GM12878 (cell line): ENCODE results near the gene ABCA2. TPM values are rescaled to one million over a fixed set of nuclear protein-coding genes. Genes with fewer than 3 reads are reported as not detected.

Source experiments
- ATAC-seq: fragments of 200-7000 bp; cut with Tn5 transposase; 3 replicates; pipeline ENCODE4 v1.9.1; 2020; ENCODE audit warnings: mild to moderate bottlenecking, moderate library complexity
- BruUV-seq: library from RNA; stranded (reverse); fragments of 400-500 nt; replicated peaks from 2 replicates; lab custom pipeline; 2021; lab: Mats Ljungman, UMichigan
- CTCF ChIA-PET: fragments of 300-600 bp; sonication (Branson Sonifier 250); formaldehyde crosslinking; extraction: SDS; loops from one replicate; lab custom pipeline; 2021; ENCODE audit warnings: inconsistent platforms; lab: Yijun Ruan, JAX
- POLR2A ChIA-PET: fragments of 350-600 bp; formaldehyde crosslinking; extraction: SDS; loops from one replicate; lab custom pipeline; 2021; ENCODE audit warnings: inconsistent platforms; lab: Charles Lee
- RAD21 ChIA-PET: fragments of 300-600 bp; sonication (Branson Sonifier 250); formaldehyde crosslinking; loops from one replicate; lab custom pipeline; 2023; ENCODE audit warnings: antibody characterized with exemption; ENCODE audit not compliant: unreplicated experiment; lab: Charles Lee
- SMC1A ChIA-PET: fragments of 300-600 bp; sonication (Branson Sonifier 250); formaldehyde crosslinking; loops from one replicate; lab custom pipeline; 2023; ENCODE audit not compliant: unreplicated experiment, uncharacterized antibody; lab: Charles Lee
- DNase-seq: peaks from one replicate; pipeline ENCODE4 v3.0.0-alpha.2; 2011; ENCODE audit warnings: low read depth, low spot score
- FAIRE-seq: peaks from 3 replicates; lab custom pipeline; 2011; peaks lifted over from hg19 to GRCh38; lab: Jason Lieb, UNC
- H2AFZ ChIP-seq: 2 replicates; pipeline ENCODE4 v1.6.0; 2011; ENCODE audit warnings: low read depth, low read length, control low read depth; ENCODE audit not compliant: control insufficient read depth
- H3K27ac ChIP-seq: 2 replicates; pipeline ENCODE4 v1.5.1; 2011; ENCODE audit warnings: control low read depth; ENCODE audit not compliant: control insufficient read depth, insufficient read depth
- H3K27me3 ChIP-seq, 2 experiments: replicated peaks in 1 of 2; 2 replicates each; pipeline versions ENCODE4 v1.6.0 to v1.6.1; 2011; ENCODE audit warnings: low read length in 1 of 2; ENCODE audit not compliant: control insufficient read depth in 2 of 2, insufficient read depth in 2 of 2
- H3K36me3 ChIP-seq, 2 experiments: 2 replicates each; pipeline ENCODE4 v1.5.1; 2011; ENCODE audit warnings: low read length in 1 of 2; ENCODE audit not compliant: control insufficient read depth in 2 of 2, insufficient read depth in 2 of 2
- H3K4me1 ChIP-seq: 2 replicates; pipeline ENCODE4 v1.6.1; 2011; ENCODE audit warnings: mild to moderate bottlenecking, low read length, moderate library complexity, mixed read lengths; ENCODE audit not compliant: control insufficient read depth, insufficient read depth
- H3K4me2 ChIP-seq: 2 replicates; pipeline ENCODE4 v1.6.0; 2011; ENCODE audit warnings: control low read depth; ENCODE audit not compliant: control insufficient read depth, insufficient read depth
- H3K4me3 ChIP-seq: fragments of 200-600 bp; sonication (generic); 2 replicates; pipeline ENCODE4 v1.5.1; 2016
- H3K79me2 ChIP-seq: 2 replicates; pipeline ENCODE4 v1.6.0; 2011; ENCODE audit warnings: low read length; ENCODE audit not compliant: control insufficient read depth, insufficient read depth
- H3K9ac ChIP-seq: 2 replicates; pipeline ENCODE4 v1.8.0; 2011; ENCODE audit warnings: low read length, control low read depth, mixed read lengths; ENCODE audit not compliant: control insufficient read depth, insufficient read depth
- H3K9me3 ChIP-seq: replicated peaks from 3 replicates; pipeline ENCODE4 v1.5.1; 2011; ENCODE audit warnings: mild to moderate bottlenecking, low read length; ENCODE audit not compliant: control insufficient read depth, insufficient read depth
- H4K20me1 ChIP-seq: 2 replicates; pipeline ENCODE4 v1.6.0; 2011; ENCODE audit not compliant: control insufficient read depth, insufficient read depth
- BACH1 ChIP-seq: fragments of 450-650 bp; IDR thresholded peaks from 2 replicates; pipeline ENCODE4 v1.6.1; 2017; ENCODE audit warnings: mild to moderate bottlenecking, borderline replicate concordance
- CHD4 ChIP-seq: fragments of 200-600 bp; sonication (generic); IDR thresholded peaks from 2 replicates; pipeline ENCODE4 v1.6.1; 2016; ENCODE audit warnings: mild to moderate bottlenecking
- CREB1 ChIP-seq: IDR thresholded peaks from 2 replicates; pipeline ENCODE4 v1.6.1; 2012; ENCODE audit warnings: low read depth, mild to moderate bottlenecking, inconsistent platforms
- EGR1 ChIP-seq, 2 experiments: IDR thresholded peaks; 1 replicate in 1 of 2; 2 replicates in 1 of 2; pipeline ENCODE4 v1.6.1; 2011 to 2012; ENCODE audit warnings: low read depth in 2 of 2, low read length in 2 of 2, borderline replicate concordance in 1 of 2, mild to moderate bottlenecking in 1 of 2, moderate library complexity in 1 of 2
- FOXK2 ChIP-seq: fragments of 450-650 bp; IDR thresholded peaks from 2 replicates; pipeline ENCODE4 v1.6.1; 2017; ENCODE audit warnings: mild to moderate bottlenecking, moderate library complexity
- KLF5 ChIP-seq: fragments of 450-650 bp; IDR thresholded peaks from 2 replicates; pipeline ENCODE4 v1.6.1; 2014; ENCODE audit warnings: mild to moderate bottlenecking; ENCODE audit not compliant: partially characterized antibody
- SMARCA5 ChIP-seq: fragments of 450-650 bp; IDR thresholded peaks from 2 replicates; pipeline ENCODE4 v1.6.1; 2017; ENCODE audit warnings: mild to moderate bottlenecking
- SRF ChIP-seq, 2 experiments: IDR thresholded peaks; 2 replicates each; pipeline ENCODE4 v1.6.1; 2011; ENCODE audit warnings: low read depth in 2 of 2, low read length in 2 of 2, mild to moderate bottlenecking in 1 of 2, moderate library complexity in 1 of 2
- SUPT20H ChIP-seq: IDR thresholded peaks from 2 replicates; pipeline ENCODE4 v1.6.1; 2011; ENCODE audit warnings: low read depth, mild to moderate bottlenecking, low read length, moderate library complexity, borderline replicate concordance; ENCODE audit not compliant: control insufficient read depth
- WGBS: methylation state at CpG from one replicate; pipeline ENCODE4 v1.1.6; 2016; ENCODE audit warnings: low lambda C conversion rate; ENCODE audit not compliant: insufficient replicate concordance, insufficient coverage; ENCODE audit errors: missing lambda C conversion rate; 5-methylcytosine and 5-hydroxymethylcytosine counted together
- in situ Hi-C: fragments of 300-500 bp; cut with MboI; formaldehyde crosslinking; loops from 9 replicates; pipeline ENCODE4 v1.14.3; 2018; ENCODE audit warnings: mixed read lengths
- intact Hi-C: fragments of 100-400 bp; cut with micrococcal nuclease; formaldehyde crosslinking; loops from one replicate; pipeline ENCODE4 v1.14.2; 2022; ENCODE audit not compliant: unreplicated experiment
- polyA plus RNA-seq, 11 experiments: library from polyadenylated mRNA; depleted of rRNA in 4 of 11; unstranded in 6 of 11; stranded (reverse) in 5 of 11; fragments of >200 nt; fragmentation: Nextera tagmentation in 4 of 11; fragmentation: Illumina TruSeq in 1 of 11; extraction: Ambion mirVana in 4 of 11; extraction: Trizol in 1 of 11; gene quantifications; 1 replicate in 1 of 11; 2 replicates in 10 of 11; pipeline versions ENCODE4 v1.2.1 to v1.2.3, GENCODE V29; 2011 to 2016; ENCODE audit warnings: inconsistent platforms in 2 of 11, missing spikeins in 2 of 11, low read depth in 1 of 11
- total RNA-seq, 4 experiments: library from RNA; depleted of rRNA in 3 of 4; stranded (reverse); fragments of >200 nt in 3 of 4; fragmentation: Illumina TruSeq in 1 of 4; extraction: Trizol in 1 of 4; gene quantifications; 2 replicates each; pipeline versions ENCODE4 v1.2.1 to v1.2.3, GENCODE V29; 2013 to 2021
- TF ChIP-seq, protein P1 (sequence below): fragments of 450-650 bp; IDR thresholded peaks from 2 replicates; pipeline ENCODE4 v1.6.1; 2017; ENCODE audit warnings: mild to moderate bottlenecking, moderate library complexity
- TF ChIP-seq, protein P2 (sequence below): fragments of 450-650 bp; IDR thresholded peaks from 2 replicates; pipeline ENCODE4 v1.6.1; 2018; ENCODE audit warnings: borderline replicate concordance, mild to moderate bottlenecking; ENCODE audit not compliant: partially characterized antibody
- TF ChIP-seq, protein P3 (sequence below): fragments of 450-650 bp; formaldehyde crosslinking; IDR thresholded peaks from 2 replicates; pipeline ENCODE4 v1.5.0; 2022; ENCODE audit warnings: mild to moderate bottlenecking, missing genetic modification characterization

The ABCA2 gene
- total and polyA plus RNA-seq, 10 of the 15 experiments (the other 5 are each of a cell fraction or from before 2014, with no cell fraction given) = 0.13 to 2.6 (median 0.71) TPM; not detected in 2

- TF ChIP-seq, protein P1, sequence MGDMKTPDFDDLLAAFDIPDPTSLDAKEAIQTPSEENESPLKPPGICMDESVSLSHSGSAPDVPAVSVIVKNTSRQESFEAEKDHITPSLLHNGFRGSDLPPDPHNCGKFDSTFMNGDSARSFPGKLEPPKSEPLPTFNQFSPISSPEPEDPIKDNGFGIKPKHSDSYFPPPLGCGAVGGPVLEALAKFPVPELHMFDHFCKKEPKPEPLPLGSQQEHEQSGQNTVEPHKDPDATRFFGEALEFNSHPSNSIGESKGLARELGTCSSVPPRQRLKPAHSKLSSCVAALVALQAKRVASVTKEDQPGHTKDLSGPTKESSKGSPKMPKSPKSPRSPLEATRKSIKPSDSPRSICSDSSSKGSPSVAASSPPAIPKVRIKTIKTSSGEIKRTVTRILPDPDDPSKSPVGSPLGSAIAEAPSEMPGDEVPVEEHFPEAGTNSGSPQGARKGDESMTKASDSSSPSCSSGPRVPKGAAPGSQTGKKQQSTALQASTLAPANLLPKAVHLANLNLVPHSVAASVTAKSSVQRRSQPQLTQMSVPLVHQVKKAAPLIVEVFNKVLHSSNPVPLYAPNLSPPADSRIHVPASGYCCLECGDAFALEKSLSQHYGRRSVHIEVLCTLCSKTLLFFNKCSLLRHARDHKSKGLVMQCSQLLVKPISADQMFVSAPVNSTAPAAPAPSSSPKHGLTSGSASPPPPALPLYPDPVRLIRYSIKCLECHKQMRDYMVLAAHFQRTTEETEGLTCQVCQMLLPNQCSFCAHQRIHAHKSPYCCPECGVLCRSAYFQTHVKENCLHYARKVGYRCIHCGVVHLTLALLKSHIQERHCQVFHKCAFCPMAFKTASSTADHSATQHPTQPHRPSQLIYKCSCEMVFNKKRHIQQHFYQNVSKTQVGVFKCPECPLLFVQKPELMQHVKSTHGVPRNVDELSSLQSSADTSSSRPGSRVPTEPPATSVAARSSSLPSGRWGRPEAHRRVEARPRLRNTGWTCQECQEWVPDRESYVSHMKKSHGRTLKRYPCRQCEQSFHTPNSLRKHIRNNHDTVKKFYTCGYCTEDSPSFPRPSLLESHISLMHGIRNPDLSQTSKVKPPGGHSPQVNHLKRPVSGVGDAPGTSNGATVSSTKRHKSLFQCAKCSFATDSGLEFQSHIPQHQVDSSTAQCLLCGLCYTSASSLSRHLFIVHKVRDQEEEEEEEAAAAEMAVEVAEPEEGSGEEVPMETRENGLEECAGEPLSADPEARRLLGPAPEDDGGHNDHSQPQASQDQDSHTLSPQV = no peak
- no peak for TF ChIP-seq CHD4
- TF ChIP-seq SRF (IDR thresholded peaks at IDR 0.05; ENCODE audit: low read depth in 2 of 2, low read length in 2 of 2) = no peak
- no peak for TF ChIP-seq KLF5
- TF ChIP-seq SUPT20H = no peak
- no peak for TF ChIP-seq SMARCA5
Observed at GRCh38 chr9:136984464-136985026, 43.5 kb downstream of the ABCA2 start (continued).

GRCh38 chr9:136983656-136984314, 44.3 kb downstream of the ABCA2 start:
- H3K4me1 ChIP-seq = no peaks in the 10 kb centered on the region
- ATAC-seq (no peak), DNase-seq (no peak), FAIRE-seq (no peak)
- no peaks in the 10 kb centered on the region for H3K9me3 ChIP-seq
- in situ Hi-C loops = no loop called here
- no peak overlapping the region for H3K27ac ChIP-seq
- H4K20me1 ChIP-seq = peaks cover 3% of the 10 kb centered on the region; the same call in 1 of the 2 replicates
- H3K4me3 ChIP-seq = no peak overlapping the region
- ChIA-PET CTCF (no interaction called here), SMC1A (no interaction called here), RAD21 (no interaction called here), POLR2A (no interaction called here)
- 26% methylated on average over 11 of the region's 11 CpGs for WGBS
- intact Hi-C loops = no loop called here
- no peaks in the 10 kb centered on the region for H3K79me2 ChIP-seq
- H3K4me2 ChIP-seq = no peak overlapping the region
- no TSS peak for BruUV-seq
- H3K27me3 ChIP-seq = peaks cover 5 to 6% of the 10 kb centered on the region in 2 experiments
- H2AFZ ChIP-seq = no peak overlapping the region
- no peaks in the 10 kb centered on the region for H3K36me3 ChIP-seq
- no peak overlapping the region for H3K9ac ChIP-seq
- TF ChIP-seq CREB1 (no peak), EGR1 (IDR thresholded peaks at IDR 0.05; ENCODE audit: borderline replicate concordance in 1 of 2, low read depth in 2 of 2, low read length in 2 of 2) (no peak), FOXK2 (no peak), BACH1 (no peak)
- TF ChIP-seq, protein P2, sequence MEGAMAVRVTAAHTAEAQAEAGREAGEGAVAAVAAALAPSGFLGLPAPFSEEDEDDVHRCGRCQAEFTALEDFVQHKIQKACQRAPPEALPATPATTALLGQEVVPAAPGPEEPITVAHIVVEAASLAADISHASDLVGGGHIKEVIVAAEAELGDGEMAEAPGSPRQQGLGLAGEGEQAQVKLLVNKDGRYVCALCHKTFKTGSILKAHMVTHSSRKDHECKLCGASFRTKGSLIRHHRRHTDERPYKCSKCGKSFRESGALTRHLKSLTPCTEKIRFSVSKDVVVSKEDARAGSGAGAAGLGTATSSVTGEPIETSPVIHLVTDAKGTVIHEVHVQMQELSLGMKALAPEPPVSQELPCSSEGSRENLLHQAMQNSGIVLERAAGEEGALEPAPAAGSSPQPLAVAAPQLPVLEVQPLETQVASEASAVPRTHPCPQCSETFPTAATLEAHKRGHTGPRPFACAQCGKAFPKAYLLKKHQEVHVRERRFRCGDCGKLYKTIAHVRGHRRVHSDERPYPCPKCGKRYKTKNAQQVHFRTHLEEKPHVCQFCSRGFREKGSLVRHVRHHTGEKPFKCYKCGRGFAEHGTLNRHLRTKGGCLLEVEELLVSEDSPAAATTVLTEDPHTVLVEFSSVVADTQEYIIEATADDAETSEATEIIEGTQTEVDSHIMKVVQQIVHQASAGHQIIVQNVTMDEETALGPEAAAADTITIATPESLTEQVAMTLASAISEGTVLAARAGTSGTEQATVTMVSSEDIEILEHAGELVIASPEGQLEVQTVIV = no peak
- TF ChIP-seq, protein P3, sequence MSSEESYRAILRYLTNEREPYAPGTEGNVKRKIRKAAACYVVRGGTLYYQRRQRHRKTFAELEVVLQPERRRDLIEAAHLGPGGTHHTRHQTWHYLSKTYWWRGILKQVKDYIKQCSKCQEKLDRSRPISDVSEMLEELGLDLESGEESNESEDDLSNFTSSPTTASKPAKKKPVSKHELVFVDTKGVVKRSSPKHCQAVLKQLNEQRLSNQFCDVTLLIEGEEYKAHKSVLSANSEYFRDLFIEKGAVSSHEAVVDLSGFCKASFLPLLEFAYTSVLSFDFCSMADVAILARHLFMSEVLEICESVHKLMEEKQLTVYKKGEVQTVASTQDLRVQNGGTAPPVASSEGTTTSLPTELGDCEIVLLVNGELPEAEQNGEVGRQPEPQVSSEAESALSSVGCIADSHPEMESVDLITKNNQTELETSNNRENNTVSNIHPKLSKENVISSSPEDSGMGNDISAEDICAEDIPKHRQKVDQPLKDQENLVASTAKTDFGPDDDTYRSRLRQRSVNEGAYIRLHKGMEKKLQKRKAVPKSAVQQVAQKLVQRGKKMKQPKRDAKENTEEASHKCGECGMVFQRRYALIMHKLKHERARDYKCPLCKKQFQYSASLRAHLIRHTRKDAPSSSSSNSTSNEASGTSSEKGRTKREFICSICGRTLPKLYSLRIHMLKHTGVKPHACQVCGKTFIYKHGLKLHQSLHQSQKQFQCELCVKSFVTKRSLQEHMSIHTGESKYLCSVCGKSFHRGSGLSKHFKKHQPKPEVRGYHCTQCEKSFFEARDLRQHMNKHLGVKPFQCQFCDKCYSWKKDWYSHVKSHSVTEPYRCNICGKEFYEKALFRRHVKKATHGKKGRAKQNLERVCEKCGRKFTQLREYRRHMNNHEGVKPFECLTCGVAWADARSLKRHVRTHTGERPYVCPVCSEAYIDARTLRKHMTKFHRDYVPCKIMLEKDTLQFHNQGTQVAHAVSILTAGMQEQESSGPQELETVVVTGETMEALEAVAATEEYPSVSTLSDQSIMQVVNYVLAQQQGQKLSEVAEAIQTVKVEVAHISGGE (CRISPR knock-in tag) = no peak
